Measurements from ENCODE around the gene CNN2. TPM values are rescaled to one million over a fixed set of nuclear protein-coding genes. Genes with fewer than 3 reads are reported as not detected.

CNN2 gene
- total RNA-seq, 1 donor: 508 TPM

DNA sequence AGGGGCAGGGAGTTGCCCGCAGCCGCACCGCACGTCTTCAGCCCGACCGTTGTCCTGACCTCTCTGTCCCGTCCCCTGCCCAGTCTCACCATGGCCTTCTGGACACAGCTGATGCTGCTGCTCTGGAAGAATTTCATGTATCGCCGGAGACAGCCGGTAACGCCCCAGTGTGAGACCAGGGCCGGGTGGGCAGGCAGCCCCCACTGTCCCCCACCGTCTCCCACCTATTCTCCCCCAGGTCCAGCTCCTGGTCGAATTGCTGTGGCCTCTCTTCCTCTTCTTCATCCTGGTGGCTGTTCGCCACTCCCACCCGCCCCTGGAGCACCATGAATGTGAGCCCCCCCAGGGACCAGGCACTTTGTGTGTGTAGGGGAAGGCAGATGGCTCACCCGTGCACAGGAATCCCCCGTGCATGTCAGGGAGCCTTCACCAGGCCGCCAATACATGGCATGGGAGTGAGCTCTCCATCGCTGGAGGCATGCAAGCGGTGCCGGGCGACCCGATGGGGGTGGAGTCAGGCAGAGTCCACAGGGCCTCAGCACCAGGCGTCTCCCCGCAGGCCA, 14.9 kb downstream of the CNN2 start:
- TF ChIP-seq, protein P1, sequence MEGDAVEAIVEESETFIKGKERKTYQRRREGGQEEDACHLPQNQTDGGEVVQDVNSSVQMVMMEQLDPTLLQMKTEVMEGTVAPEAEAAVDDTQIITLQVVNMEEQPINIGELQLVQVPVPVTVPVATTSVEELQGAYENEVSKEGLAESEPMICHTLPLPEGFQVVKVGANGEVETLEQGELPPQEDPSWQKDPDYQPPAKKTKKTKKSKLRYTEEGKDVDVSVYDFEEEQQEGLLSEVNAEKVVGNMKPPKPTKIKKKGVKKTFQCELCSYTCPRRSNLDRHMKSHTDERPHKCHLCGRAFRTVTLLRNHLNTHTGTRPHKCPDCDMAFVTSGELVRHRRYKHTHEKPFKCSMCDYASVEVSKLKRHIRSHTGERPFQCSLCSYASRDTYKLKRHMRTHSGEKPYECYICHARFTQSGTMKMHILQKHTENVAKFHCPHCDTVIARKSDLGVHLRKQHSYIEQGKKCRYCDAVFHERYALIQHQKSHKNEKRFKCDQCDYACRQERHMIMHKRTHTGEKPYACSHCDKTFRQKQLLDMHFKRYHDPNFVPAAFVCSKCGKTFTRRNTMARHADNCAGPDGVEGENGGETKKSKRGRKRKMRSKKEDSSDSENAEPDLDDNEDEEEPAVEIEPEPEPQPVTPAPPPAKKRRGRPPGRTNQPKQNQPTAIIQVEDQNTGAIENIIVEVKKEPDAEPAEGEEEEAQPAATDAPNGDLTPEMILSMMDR (IDR thresholded peaks at IDR 0.05; ENCODE audit: insufficient read depth, low read depth, low read length): no peak
- no peak for DNase-seq (ENCODE audit: low read depth)
- peak overlapping the region; percentile 66 for H3K4me3 ChIP-seq (ENCODE audit: low read depth, low read length)

DNA sequence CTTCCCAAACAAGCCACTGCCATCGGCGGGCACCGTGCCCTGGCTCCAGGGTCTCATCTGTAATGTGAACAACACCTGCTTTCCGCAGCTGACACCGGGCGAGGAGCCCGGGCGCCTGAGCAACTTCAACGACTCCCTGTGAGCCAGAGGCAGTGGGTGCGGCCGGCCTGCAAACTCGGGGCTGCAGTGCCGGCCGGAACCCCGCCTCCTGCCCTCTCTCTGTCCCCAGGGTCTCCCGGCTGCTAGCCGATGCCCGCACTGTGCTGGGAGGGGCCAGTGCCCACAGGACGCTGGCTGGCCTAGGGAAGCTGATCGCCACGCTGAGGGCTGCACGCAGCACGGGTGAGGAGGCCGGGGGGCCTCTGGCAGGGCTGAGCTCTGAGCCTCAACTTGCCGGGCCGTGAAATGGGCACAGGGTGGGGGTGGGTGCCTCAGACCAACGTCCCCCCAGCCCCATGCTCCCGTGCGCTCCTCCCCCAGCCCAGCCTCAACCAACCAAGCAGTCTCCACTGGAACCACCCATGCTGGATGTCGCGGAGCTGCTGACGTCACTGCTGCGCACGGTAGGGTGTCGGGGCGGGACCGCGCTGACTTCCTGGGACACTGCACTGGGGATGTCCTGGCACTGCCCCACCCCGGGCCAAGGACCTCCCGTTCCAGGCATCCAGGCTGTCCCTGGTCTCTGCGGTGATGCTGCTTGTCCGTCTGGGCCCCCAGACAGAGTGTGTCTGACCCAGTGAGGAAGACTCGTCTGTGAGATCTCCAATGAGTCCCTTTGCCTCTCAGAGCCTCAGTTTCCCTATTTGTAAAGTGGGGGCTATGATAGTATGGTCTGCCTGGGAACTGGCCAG, 15.7 kb downstream of the CNN2 start:
- peak; percentile 84 for DNase-seq (ENCODE audit: low read depth)
- TF ChIP-seq, protein P1 (IDR thresholded peaks at IDR 0.05; ENCODE audit: insufficient read depth, low read depth, low read length): no peak
- peak overlapping the region; percentile 66 for H3K4me3 ChIP-seq (ENCODE audit: low read depth, low read length)

DNA sequence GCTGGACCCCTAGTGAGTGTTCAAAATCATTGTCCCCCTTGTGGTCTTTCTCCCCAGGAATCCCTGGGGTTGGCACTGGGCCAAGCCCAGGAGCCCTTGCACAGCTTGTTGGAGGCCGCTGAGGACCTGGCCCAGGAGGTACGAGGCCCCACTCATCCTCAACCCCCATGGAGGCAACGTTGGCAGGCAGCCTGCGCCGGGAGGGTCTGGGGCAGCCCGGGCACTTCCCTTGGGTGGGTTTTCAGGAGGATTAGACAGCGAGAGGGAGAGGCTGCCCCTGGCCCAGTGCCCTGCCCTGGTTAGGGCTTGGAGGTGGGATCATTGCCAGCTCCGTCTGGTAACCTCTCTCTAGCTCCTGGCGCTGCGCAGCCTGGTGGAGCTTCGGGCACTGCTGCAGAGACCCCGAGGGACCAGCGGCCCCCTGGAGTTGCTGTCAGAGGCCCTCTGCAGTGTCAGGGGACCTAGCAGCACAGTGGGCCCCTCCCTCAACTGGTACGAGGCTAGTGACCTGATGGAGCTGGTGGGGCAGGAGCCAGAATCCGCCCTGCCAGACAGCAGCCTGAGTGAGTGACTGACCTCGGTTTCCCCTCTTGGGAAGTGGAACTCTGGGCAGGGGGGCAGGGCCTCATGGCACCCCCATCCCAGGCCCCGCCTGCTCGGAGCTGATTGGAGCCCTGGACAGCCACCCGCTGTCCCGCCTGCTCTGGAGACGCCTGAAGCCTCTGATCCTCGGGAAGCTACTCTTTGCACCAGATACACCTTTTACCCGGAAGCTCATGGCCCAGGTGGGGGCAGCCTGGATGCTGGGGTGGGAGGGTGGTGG, 16.5 kb downstream of the CNN2 start:
- TF ChIP-seq, protein P1 (IDR thresholded peaks at IDR 0.05; ENCODE audit: insufficient read depth, low read depth, low read length): no peak
- DNase-seq (ENCODE audit: low read depth): no peak
- H3K4me3 ChIP-seq (ENCODE audit: low read depth, low read length): peak overlapping the region; percentile 66

DNA sequence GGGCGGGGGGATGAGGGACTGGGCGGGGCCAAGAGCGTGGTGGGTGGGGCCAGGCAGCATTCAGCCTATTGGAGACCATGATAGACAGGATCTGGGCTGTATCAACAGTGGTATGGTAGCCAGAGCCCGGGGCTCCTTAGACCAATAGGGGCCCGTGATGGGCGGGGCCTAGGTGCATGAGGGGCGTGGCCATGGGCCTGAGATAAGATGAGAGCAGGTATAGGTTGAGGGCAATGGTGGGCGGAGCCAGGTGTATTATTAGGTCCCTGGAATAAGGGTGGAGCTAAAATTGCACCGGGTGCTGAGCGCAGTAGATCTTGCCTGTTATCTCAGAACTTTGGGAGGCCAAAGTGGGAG, 18.8 kb downstream of the CNN2 start:
- peak; percentile 55 for DNase-seq (ENCODE audit: low read depth)
- TF ChIP-seq, protein P1 (IDR thresholded peaks at IDR 0.05; ENCODE audit: insufficient read depth, low read depth, low read length): no peak
- H3K4me3 ChIP-seq (ENCODE audit: low read depth, low read length): no peak overlapping the region

DNA sequence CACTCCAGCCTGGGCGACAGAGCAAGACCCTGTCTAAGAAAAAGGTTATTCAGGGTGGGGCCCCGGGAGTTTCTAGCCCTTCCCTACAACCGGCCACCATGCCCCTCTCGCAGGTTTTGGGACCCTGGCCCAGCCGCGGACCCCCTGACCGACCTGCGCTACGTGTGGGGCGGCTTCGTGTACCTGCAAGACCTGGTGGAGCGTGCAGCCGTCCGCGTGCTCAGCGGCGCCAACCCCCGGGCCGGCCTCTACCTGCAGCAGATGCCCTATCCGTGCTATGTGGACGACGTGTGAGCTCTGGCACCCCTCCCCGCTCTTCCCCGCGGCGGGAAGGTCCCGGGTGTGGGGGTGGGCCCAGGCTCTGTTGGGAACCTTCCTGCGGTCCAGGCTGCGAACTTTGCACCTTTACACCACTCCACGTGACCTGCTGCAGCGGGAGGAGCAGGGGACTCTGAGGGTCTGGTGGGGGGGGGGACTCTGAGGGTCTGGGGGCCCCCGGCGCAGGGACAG, 19.8 kb downstream of the CNN2 start:
- TF ChIP-seq, protein P1 (IDR thresholded peaks at IDR 0.05; ENCODE audit: insufficient read depth, low read depth, low read length): no peak
- no peak for DNase-seq (ENCODE audit: low read depth)
- no peak overlapping the region for H3K4me3 ChIP-seq (ENCODE audit: low read depth, low read length)

DNA sequence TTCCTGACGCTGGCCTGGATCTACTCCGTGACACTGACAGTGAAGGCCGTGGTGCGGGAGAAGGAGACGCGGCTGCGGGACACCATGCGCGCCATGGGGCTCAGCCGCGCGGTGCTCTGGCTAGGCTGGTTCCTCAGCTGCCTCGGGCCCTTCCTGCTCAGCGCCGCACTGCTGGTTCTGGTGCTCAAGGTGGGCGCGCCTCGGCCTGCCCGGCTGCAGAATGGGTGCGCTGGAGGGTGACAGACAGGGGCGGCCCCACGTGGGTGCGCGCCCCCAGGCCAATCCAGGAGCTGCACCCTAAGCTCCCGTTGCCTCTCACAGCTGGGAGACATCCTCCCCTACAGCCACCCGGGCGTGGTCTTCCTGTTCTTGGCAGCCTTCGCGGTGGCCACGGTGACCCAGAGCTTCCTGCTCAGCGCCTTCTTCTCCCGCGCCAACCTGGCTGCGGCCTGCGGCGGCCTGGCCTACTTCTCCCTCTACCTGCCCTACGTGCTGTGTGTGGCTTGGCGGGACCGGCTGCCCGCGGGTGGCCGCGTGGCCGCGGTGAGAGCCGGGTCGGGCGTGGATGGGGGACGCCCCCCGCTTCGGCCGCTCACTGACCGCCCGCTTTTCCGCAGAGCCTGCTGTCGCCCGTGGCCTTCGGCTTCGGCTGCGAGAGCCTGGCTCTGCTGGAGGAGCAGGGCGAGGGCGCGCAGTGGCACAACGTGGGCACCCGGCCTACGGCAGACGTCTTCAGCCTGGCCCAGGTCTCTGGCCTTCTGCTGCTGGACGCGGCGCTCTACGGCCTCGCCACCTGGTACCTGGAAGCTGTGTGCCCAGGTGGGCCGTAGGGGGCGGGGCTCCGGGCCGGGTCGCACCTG, 20.7 kb downstream of the CNN2 start:
- no peak for DNase-seq (ENCODE audit: low read depth)
- H3K4me3 ChIP-seq (ENCODE audit: low read depth, low read length): no peak overlapping the region
- TF ChIP-seq, protein P1 (IDR thresholded peaks at IDR 0.05; ENCODE audit: insufficient read depth, low read depth, low read length): no peak
